Measurements from ENCODE around the gene CNNM2.
A peak's percentile ranks its signal among the peaks of the same experiment; 100 is the strongest.
"Not testable (repeated sequence)": the region's sequence is repeated elsewhere in the genome, so short reads cannot be mapped to it uniquely, and the experiment has no call there.

Gene CNNM2

GRCh38 chr10:103042129-103042528 is 124.0 kb downstream of the CNNM2 start:
- no peak for DNase-seq

- no peak for DNase-seq
These were observed 124.8 kb downstream of the CNNM2 start for GRCh38 chr10:103042908-103043307.

GRCh38 chr10:103044942-103045489 is 126.9 kb downstream of the CNNM2 start:
- no peak for DNase-seq

GRCh38 chr10:103045961-103046360 is 127.9 kb downstream of the CNNM2 start:
- DNase-seq, result no peak

DNA sequence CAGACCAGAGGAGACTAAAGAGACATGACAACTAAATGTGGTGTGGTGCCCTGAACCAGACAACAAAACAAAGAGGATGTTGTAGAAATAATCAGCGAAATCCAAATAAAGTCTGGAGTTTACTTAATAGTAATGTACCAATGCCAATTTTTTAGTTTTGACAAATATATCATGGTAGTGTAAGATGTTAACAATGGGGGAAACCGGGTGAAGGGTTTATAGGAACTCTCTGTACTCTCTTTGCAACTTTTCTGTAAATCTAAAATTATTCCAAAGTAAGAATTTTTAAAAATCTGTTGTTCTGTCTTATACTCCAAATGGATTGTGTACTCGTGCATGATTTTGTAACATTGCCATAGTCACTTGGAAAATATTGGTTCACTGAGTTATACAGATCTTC is 129.3 kb downstream of the CNNM2 start:
- DNase-seq, result no peak

DNA sequence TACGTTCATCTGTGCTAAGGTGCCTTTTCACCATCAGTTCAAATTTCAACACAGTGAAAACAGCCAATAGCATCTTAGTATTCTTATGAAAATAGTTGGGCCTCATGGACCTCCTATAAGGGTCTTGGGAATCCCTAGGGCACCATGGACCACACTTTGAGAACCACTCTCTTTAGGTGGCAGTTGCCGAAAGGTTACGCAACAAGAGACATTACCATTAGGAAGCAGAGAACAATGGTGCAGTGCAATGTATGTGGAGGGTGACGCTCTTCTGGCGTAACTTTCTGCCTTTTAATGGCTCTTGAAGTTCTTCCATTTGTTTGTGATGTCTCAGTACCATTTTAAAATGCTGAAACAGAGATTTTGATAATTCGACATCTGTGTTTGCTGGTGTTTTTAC is 131.1 kb downstream of the CNNM2 start:
- DNase-seq, result no peak

GRCh38 chr10:103053659-103054581 is 135.8 kb downstream of the CNNM2 start:
- DNase-seq, result peak; percentile 37

- DNase-seq, result no peak
These were observed 136.5 kb downstream of the CNNM2 start for GRCh38 chr10:103054621-103055020.

- DNase-seq, result no peak
These were observed 137.0 kb downstream of the CNNM2 start for GRCh38 chr10:103055105-103055504.

- no peak for DNase-seq
These were observed 139.9 kb downstream of the CNNM2 start for GRCh38 chr10:103058034-103058433.

DNA sequence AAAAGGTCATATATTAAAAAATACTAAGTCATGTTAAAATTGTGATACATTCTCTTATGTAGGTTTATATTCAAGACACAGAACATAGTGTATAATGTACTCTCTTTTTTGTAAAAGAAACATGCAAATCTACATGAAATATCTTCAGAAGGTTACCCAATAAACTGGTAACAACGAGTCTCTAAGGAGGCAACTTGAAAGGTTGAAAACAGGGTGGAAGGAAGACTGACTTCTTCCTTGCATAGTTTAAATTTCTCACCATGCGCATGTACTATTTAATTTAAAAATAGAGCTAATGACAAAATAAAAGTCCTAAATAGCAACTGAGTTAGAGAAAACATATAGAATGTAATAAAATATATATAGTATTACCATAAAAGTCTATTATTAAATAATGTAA is 142.5 kb downstream of the CNNM2 start:
- DNase-seq, result no peak

- no peak for DNase-seq
These were observed 144.9 kb downstream of the CNNM2 start for GRCh38 chr10:103062854-103063590.

DNA sequence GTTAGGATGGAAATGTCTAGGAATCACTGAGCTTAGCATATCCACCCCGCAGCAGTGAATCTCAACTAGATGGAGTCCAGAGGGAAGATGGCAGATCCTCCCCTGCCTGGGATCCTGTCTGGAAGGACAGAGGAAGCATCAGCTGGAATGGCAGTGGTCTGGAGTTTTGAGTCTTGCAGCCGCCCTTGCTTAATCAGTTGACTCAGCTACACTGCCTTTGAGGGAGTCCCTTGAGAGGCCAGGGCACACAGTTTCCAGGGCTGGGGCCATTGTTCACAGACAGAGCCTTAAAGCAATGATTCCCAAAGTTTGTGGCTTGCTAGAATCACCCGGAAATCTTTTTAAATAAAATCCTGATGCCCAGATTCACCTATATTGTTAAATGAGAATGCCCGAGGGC is 146.9 kb downstream of the CNNM2 start:
- no peak for DNase-seq

DNA sequence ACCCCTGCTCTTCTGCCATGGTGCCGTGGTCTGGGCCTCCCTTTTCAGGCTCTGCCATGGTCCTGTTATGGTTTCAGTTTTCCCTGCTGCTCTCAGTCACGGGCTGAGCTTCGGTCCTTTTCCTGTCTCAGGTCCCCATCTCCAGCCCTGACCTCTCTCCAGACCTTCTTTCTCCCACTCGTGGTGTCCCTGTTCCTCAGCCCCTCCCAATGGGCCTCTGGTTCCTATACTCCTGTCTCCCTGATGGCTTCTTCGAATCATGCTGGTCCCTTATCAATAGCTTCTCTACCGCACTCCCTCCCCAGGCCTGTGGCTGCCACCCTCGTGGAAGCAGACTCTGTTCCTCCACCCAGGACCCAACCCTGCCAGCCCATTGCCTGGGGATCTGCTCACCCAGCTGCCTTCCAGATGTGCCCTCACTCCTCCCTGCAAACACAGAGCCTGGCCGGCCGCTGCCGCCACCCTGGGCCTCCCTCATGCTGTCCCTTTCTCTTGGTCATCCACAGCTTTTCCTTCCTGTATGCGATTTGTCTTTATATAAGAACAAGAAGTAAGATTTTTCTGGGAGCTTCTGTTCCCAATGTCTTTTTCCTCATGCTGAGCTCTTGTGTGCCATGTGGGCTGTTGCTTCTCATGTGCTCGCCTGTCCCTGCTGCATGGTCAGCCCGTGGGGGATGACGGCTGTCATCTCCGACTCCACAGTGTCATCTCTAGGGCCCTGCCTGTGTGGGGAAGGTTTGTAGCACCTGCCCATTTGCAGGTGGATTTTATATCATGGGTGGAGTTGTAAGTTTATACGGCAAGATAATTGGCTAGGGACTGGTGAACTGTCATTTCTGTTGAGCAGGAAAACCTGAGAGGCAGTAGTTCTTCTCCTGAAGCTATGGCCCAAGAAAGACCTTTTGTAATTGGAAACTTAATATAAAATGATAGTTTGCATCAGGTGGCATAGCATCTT is 148.3 kb downstream of the CNNM2 start:
- no peak for DNase-seq

DNA sequence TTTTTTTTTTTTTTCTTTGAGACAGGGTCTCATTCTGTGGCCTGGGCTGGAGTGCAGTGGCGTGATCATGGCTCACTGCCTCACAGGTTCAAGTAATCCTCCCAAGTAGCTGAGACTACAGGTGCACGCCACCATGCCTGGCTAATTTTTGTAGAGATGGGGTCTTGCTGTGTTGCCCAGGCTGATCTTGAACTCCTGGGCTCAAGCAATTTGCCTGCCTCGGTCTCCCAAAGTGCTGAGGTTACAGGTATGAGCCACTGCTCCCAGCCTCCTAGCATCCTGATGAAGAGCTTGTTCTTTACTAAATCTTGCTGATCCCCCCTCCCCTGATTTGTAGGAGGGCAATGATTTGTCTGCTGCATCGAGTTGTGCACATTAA is 149.0 kb downstream of the CNNM2 start:
- not testable (repeated sequence) for DNase-seq

DNA sequence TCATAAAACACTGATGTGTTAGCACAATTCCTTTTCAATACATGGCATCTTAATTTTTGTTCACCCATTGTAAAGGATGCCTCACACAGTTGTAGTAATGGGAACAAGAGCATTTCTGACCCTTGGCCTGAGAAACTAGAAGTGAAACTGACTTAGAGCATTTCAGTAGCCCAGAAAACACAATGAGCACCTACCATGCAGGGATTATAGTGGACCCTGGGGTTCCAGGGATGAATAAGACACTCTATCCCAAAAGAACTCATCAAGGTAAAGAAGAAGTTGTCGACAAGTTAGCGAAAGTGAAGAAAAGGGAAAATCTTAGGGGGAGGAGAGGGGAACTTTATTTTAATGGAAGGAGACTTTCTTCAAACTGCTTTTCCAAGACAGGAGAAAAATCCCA is 149.4 kb downstream of the CNNM2 start:
- no peak for DNase-seq

- no peak for DNase-seq
These were observed 149.9 kb downstream of the CNNM2 start for GRCh38 chr10:103067956-103068355.

DNA sequence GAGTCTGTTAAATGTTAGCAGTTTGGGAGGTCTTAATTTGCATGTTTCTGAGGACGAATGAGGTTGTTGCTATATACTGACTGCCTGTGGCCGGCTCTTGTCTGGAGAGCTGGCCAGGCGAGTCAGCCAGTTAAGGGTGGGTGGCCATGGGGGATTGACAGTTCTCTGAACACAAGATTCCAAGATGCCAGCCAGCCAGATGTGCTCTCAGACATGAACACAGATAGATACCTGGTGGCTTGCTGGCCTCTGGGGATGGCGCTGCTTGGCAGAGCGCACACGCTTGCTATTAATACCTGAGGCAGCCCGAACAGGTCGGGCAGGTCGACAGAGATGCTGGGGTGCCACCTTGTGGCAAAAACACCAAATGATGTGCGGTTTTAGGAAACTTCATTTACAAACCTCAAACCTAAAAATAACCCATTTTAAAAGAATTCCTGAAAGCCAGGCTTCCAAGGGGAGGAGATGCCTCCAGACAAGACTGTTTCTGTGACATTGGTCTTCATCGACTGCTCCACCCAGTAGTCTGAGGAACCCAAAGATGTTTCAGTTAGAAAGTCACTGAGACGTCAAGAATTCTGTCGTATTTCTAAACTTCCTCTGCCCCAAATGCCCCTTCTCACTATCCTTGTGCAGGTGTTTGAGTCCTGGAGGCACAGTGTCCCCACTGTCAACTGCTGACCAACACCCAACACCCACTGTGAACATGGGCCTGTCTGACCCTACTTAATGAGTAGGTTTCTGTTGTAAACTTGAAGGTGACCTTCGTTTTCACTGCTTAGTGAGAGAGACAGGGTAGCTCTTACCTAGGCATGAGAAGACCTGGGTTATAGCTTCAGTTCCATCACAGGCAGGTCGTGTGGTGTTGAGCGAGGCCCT is 151.6 kb downstream of the CNNM2 start:
- DNase-seq, result peak; percentile 41

DNA sequence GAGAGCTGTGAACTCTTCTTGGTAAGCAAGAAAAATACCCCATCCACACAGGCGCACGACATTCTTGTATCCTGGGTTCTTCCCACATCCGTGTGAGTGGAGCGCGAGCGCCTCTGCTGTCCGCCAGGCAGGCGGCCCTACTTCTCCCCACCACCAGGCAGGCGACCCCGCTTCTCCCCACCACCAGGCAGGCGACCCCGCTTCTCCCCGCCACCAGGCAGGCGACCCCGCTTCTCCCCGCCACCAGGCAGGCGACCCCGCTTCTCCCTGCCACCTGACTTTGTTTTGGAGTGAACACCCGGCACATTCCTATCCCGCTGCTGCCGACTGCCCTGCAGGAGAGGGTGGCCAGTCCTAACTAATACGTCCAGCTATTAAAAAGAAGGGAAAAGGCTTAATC is 154.2 kb downstream of the CNNM2 start:
- DNase-seq, result no peak

GRCh38 chr10:103072891-103073290 is 154.8 kb downstream of the CNNM2 start:
- no peak for DNase-seq

- no peak for DNase-seq
These were observed 158.9 kb downstream of the CNNM2 start for GRCh38 chr10:103077020-103077419.
